Panc1 (cell line): ENCODE results near the gene ATRNL1. TPM values are rescaled to one million over a fixed set of nuclear protein-coding genes. Genes with fewer than 3 reads are reported as not detected.

Source experiments
- ATAC-seq: fragments of 200-7000 bp; cut with Tn5 transposase; 2 replicates; pipeline ENCODE4 v1.9.1; 2020; ENCODE audit warnings: mild to moderate bottlenecking, moderate library complexity
- BruUV-seq: library from RNA; stranded (reverse); fragments of 400-500 nt; replicated peaks from 2 replicates; lab custom pipeline; 2021; lab: Mats Ljungman, UMichigan
- CTCF ChIA-PET: fragments of 300-600 bp; sonication (Branson Sonifier 250); formaldehyde crosslinking; loops from one replicate; lab custom pipeline; 2022; ENCODE audit warnings: antibody characterized with exemption; lab: Charles Lee
- POLR2A ChIA-PET: fragments of 300-600 bp; sonication (Branson Sonifier 250); formaldehyde crosslinking; loops from one replicate; lab custom pipeline; 2022; ENCODE audit warnings: antibody characterized with exemption; lab: Charles Lee
- DNase-seq: peaks from one replicate; pipeline ENCODE4 v3.0.0-alpha.2; 2010; ENCODE audit warnings: low read depth, low spot score
- H3K27ac ChIP-seq: 2 replicates; pipeline ENCODE4 v1.5.1; 2011; ENCODE audit warnings: mild to moderate bottlenecking, low read length, inconsistent platforms
- H3K27me3 ChIP-seq: fragments of 200-500 bp; sonication (Bioruptor generic); 2 replicates; pipeline ENCODE4 v1.6.0; 2014; ENCODE audit warnings: low read length, inconsistent platforms; ENCODE audit not compliant: control insufficient read depth, insufficient read depth
- H3K36me3 ChIP-seq: fragments of 200-500 bp; sonication (Bioruptor generic); 2 replicates; pipeline ENCODE4 v1.5.1; 2014; ENCODE audit warnings: inconsistent platforms, mild to moderate bottlenecking, low read length, moderate library complexity; ENCODE audit not compliant: control insufficient read depth, insufficient read depth
- H3K4me1 ChIP-seq: 2 replicates; pipeline ENCODE4 v1.5.1; 2011; ENCODE audit warnings: inconsistent platforms, mild to moderate bottlenecking, low read length, moderate library complexity; ENCODE audit not compliant: control insufficient read depth, insufficient read depth
- H3K4me3 ChIP-seq, 2 experiments: 2 replicates each; pipeline ENCODE4 v1.5.1; 2011 to 2012; ENCODE audit warnings: low read depth in 2 of 2, low read length in 2 of 2, mild to moderate bottlenecking in 2 of 2, inconsistent platforms in 1 of 2, moderate library complexity in 1 of 2
- H3K9me3 ChIP-seq: fragments of 200-500 bp; sonication (Bioruptor generic); 2 replicates; pipeline ENCODE4 v1.5.1; 2014; ENCODE audit warnings: low read depth, mild to moderate bottlenecking, inconsistent platforms, low read length, moderate library complexity; ENCODE audit not compliant: control insufficient read depth, insufficient read depth
- CTCF ChIP-seq: fragments of 450-650 bp; IDR thresholded peaks from 2 replicates; pipeline ENCODE4 v1.5.1; 2017; ENCODE audit warnings: mild to moderate bottlenecking
- POLR2AphosphoS5 ChIP-seq: IDR thresholded peaks from 2 replicates; pipeline ENCODE4 v1.6.1; 2012; ENCODE audit warnings: mild to moderate bottlenecking, low read depth, low read length, moderate library complexity
- REST ChIP-seq, 2 experiments: IDR thresholded peaks; 2 replicates each; pipeline ENCODE4 v1.6.1; 2011 to 2012; ENCODE audit warnings: low read depth in 2 of 2, control low read depth in 1 of 2, low read length in 1 of 2, mild to moderate bottlenecking in 1 of 2, moderate library complexity in 1 of 2; ENCODE audit not compliant: insufficient read depth in 1 of 2
- SIN3A ChIP-seq: IDR thresholded peaks from 2 replicates; pipeline ENCODE4 v1.6.1; 2012; ENCODE audit warnings: low read depth, mild to moderate bottlenecking, low read length, moderate library complexity, borderline replicate concordance; ENCODE audit not compliant: insufficient read depth
- TCF7L2 ChIP-seq: IDR thresholded peaks from 2 replicates; pipeline ENCODE4 v1.6.1; 2011; ENCODE audit warnings: mild to moderate bottlenecking, low read depth, low read length, inconsistent platforms
- in situ Hi-C: cut with HindIII; loops from 2 replicates; pipeline ENCODE4 v1.10.0; 2016; ENCODE audit warnings: low sequenced_read_pairs, low pct_unique_long_range_greater_than_20kb
- intact Hi-C: fragments of 100-400 bp; cut with micrococcal nuclease; formaldehyde crosslinking; loops from one replicate; pipeline ENCODE4 v1.10.0; 2022; ENCODE audit not compliant: unreplicated experiment
- total RNA-seq: library from RNA; stranded (reverse); gene quantifications from one replicate; pipeline ENCODE4 v1.2.1, GENCODE V29; 2021; ENCODE audit not compliant: unreplicated experiment

ATRNL1 gene
- total RNA-seq, 1 experiment from 2014 or later, result 17.1 TPM

- ChIA-PET CTCF (no interaction called here), POLR2A (no interaction called here)
- in situ Hi-C loops (no loop called here), intact Hi-C loops (no loop called here)
- TF ChIP-seq REST (IDR thresholded peaks at IDR 0.05; ENCODE audit: insufficient read depth in 1 of 2, low read depth in 2 of 2, low read length in 1 of 2) (no peak), TCF7L2 (no peak), POLR2AphosphoS5 (no peak), CTCF (no peak), SIN3A (no peak)
- H3K4me1 ChIP-seq, result no peaks in the 10 kb centered on the region
- DNase-seq (no peak), ATAC-seq (no peak)
- no peaks in the 10 kb centered on the region for H3K9me3 ChIP-seq
- no TSS peak for BruUV-seq
- H3K27me3 ChIP-seq, result no peaks in the 10 kb centered on the region
- H3K36me3 ChIP-seq, result no peaks in the 10 kb centered on the region; the same call in 1 of the 2 replicates
- no peak overlapping the region for H3K4me3 ChIP-seq
- H3K27ac ChIP-seq, result no peak overlapping the region
Measured at GRCh38 chr10:115771755-115772154, 678.6 kb downstream of the ATRNL1 start.

GRCh38 chr10:115772606-115773005 is 679.4 kb downstream of the ATRNL1 start:
- no peak for ATAC-seq
- no peak for TF ChIP-seq REST (IDR thresholded peaks at IDR 0.05; ENCODE audit: insufficient read depth in 1 of 2, low read depth in 2 of 2, low read length in 1 of 2)
- TF ChIP-seq CTCF, result no peak
- TF ChIP-seq TCF7L2, result no peak
- TF ChIP-seq SIN3A, result no peak
- no peak for TF ChIP-seq POLR2AphosphoS5
- H3K9me3 ChIP-seq, result no peaks in the 10 kb centered on the region
- no peaks in the 10 kb centered on the region for H3K27me3 ChIP-seq
- no peak for DNase-seq
- CTCF ChIA-PET, result no interaction called here
- BruUV-seq, result no TSS peak
- intact Hi-C loops (no loop called here), in situ Hi-C loops (no loop called here)
- H3K27ac ChIP-seq, result no peak overlapping the region
- H3K4me1 ChIP-seq, result no peaks in the 10 kb centered on the region
- H3K36me3 ChIP-seq, result no peaks in the 10 kb centered on the region; the same call in 1 of the 2 replicates
- POLR2A ChIA-PET, result no interaction called here
- no peak overlapping the region for H3K4me3 ChIP-seq
